Measurements from ENCODE around the gene USP24. TPM values are rescaled to one million over a fixed set of nuclear protein-coding genes. Genes with fewer than 3 reads are reported as not detected.
"Not testable (repeated sequence)": the region's sequence is repeated elsewhere in the genome, so short reads cannot be mapped to it uniquely, and the experiment has no call there.

Gene USP24
- total RNA-seq, 2 donors from 2014 or later: 33.5 to 35.2 TPM

GRCh38 chr1:55233145-55233777, 18.1 kb upstream of the USP24 start:
- ATAC-seq (no peak), DNase-seq (no peak)
- intact Hi-C loops (cut with DNase I, micrococcal nuclease): no loop called here

GRCh38 chr1:55232448-55233144, 17.4 kb upstream of the USP24 start:
- DNase-seq: no peak
- intact Hi-C loops (cut with DNase I, micrococcal nuclease): no loop called here
- ATAC-seq: no peak

- intact Hi-C loops (cut with DNase I, micrococcal nuclease): no loop called here
- ATAC-seq: no peak
Observed at GRCh38 chr1:55231745-55232144, 16.6 kb upstream of the USP24 start.

GRCh38 chr1:55230659-55231058, 15.5 kb upstream of the USP24 start:
- intact Hi-C loops (cut with DNase I, micrococcal nuclease): no loop called here
- DNase-seq (no peak), ATAC-seq (no peak)

More at GRCh38 chr1:55231745-55232144, 16.6 kb upstream of the USP24 start:
- DNase-seq: no peak

GRCh38 chr1:55229726-55230125, 14.6 kb upstream of the USP24 start:
- ATAC-seq; intact Hi-C loops (cut with DNase I, micrococcal nuclease); DNase-seq: not testable (repeated sequence)

- no peak for DNase-seq
- intact Hi-C loops (cut with DNase I, micrococcal nuclease): no loop called here
- ATAC-seq: no peak
Observed at GRCh38 chr1:55225228-55225627, 10.1 kb upstream of the USP24 start.

- ATAC-seq: no peak
Observed at GRCh38 chr1:55224729-55225128, 9.6 kb upstream of the USP24 start.

GRCh38 chr1:55222152-55222551, 7.0 kb upstream of the USP24 start:
- intact Hi-C loops (cut with DNase I, micrococcal nuclease): no loop called here
- no peak for ATAC-seq
- DNase-seq: no peak

More at GRCh38 chr1:55224729-55225128, 9.6 kb upstream of the USP24 start:
- no peak for DNase-seq
- intact Hi-C loops (cut with DNase I, micrococcal nuclease): no loop called here

- intact Hi-C loops (cut with DNase I, micrococcal nuclease): no loop called here
- ATAC-seq (peak; percentile 25), DNase-seq (no peak)
Observed at GRCh38 chr1:55217226-55217986, 2.2 kb upstream of the USP24 start.

- intact Hi-C loops (cut with DNase I, micrococcal nuclease): no loop called here
- DNase-seq (no peak), ATAC-seq (no peak)
Observed at GRCh38 chr1:55216096-55216495, 932 bp upstream of the USP24 start.

GRCh38 chr1:55214934-55215193, 300 bp downstream of the USP24 start:
- ATAC-seq (peak; percentile 24), DNase-seq (peak in 1 of 2 donors; percentile 49)
- intact Hi-C loops (cut with DNase I, micrococcal nuclease): no loop called here

GRCh38 chr1:55214212-55214933, 791 bp downstream of the USP24 start:
- ATAC-seq (peak; percentile 24), DNase-seq (peak; percentile 70 to 71)
- intact Hi-C loops (cut with DNase I, micrococcal nuclease): no loop called here

- intact Hi-C loops (cut with DNase I, micrococcal nuclease): no loop called here
- DNase-seq (no peak), ATAC-seq (no peak)
Observed at GRCh38 chr1:55213885-55214211, 1.3 kb downstream of the USP24 start.

GRCh38 chr1:55213151-55213884, 1.8 kb downstream of the USP24 start:
- intact Hi-C loops (cut with DNase I, micrococcal nuclease): no loop called here
- ATAC-seq (no peak), DNase-seq (no peak)

GRCh38 chr1:55212349-55213150, 2.6 kb downstream of the USP24 start:
- DNase-seq: no peak
- ATAC-seq: no peak
- intact Hi-C loops (cut with DNase I, micrococcal nuclease): no loop called here

- ATAC-seq (no peak), DNase-seq (no peak)
- intact Hi-C loops (cut with DNase I, micrococcal nuclease): no loop called here
Observed at GRCh38 chr1:55211863-55212262, 3.3 kb downstream of the USP24 start.

- DNase-seq (no peak), ATAC-seq (no peak)
- intact Hi-C loops (cut with DNase I, micrococcal nuclease): no loop called here
Observed at GRCh38 chr1:55210990-55211801, 4.0 kb downstream of the USP24 start.

All from left colon (tissue), 2 donors.